Endometrial microvascular endothelial cells (primary cell): Measurements from ENCODE around the gene SLC9A9. TPM values are rescaled to one million over a fixed set of nuclear protein-coding genes. Genes with fewer than 3 reads are reported as not detected.
"Not testable (repeated sequence)": the region's sequence is repeated elsewhere in the genome, so short reads cannot be mapped to it uniquely, and the experiment has no call there.

ENCODE experiments used
- in situ Hi-C: cut with HindIII; loops from 2 replicates; pipeline ENCODE4 v1.10.0; 2017; ENCODE audit warnings: low sequenced_read_pairs, low pct_unique_long_range_greater_than_20kb; ENCODE audit errors: inconsistent ontology term
- total RNA-seq: library from RNA; depleted of rRNA; stranded (reverse); fragments of >200 nt; gene quantifications from one replicate; pipeline ENCODE4 v1.2.3, GENCODE V29; 2015; ENCODE audit errors: inconsistent ontology term

SLC9A9 gene
- total RNA-seq, 1 donor from 2014 or later: 2.3 TPM

DNA sequence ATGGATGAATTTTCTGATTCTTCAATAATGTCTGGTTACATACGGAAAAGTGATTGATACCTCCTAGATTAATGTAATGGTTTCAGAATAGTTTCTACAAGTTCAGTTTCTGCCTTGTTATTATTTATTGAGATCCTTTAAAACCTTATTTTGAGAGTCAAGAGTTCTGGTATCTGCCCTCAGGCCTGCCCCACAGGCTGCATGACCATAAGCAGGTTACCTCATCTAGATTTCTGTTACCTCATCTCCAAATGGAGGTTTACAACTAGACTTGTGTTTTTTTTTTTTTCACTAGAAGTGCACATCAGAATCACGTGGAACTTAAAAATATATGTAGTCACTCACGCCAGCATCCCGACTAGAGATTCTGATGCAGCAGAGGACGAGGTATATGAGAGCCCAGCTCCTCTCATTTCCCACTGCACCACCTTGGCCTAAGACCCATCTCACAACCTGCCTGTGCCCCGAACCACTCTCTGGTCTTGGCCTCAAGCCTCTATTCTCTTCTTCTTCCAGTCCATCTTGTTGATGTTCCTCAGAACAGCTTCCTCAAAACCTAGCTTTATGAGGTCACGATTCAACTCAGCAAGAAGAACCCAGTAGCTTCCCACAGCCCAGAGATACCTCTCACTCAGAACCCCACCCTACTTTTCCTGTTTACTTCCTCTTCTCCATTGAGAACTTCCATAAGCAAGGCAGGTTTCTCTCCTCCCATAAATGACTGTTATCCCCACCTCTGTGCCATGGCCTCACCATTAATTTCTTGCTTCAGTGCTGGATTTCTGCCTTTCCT is 375.3 kb downstream of the SLC9A9 start:
- in situ Hi-C loops: no loop called here

DNA sequence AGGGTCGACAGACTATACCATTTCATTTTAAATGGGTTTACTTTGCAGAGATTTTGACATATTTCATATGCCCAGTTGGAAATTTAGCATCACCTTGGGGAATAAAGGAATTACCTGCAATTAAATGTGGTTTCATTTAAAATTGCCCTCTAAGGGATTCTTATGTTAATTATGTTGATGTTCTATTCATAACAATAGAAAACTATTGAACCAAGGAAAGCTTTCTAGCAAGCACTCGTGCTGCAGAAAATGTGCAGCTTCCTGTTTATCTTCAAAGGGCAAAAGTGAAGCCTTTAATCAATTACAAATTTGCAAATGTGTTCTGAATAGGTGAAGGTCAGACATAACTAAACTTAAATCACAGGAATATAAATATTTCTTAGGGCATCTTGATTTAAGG is 376.6 kb downstream of the SLC9A9 start:
- in situ Hi-C loops: no loop called here

- in situ Hi-C loops: no loop called here
These were observed 379.1 kb downstream of the SLC9A9 start for GRCh38 chr3:143469159-143469558.

DNA sequence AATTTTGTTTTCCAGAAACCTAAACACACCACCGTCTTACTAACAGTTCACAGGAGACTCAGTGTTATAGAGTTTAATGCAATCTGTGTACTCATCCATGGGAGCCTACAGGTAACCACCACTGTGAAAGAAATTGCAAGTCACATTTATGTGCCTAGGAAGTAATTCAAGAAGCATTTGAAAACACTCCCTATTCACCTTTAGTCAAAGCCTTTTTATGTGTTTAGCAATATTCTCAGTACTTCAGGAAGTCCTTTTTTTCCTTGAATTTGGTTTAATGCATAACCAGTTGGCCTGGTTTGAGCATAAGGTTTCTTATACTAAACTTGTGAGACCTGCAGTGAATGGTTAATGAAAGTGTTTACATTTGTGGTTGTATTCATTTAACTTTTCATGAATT is 382.6 kb downstream of the SLC9A9 start:
- in situ Hi-C loops: no loop called here

DNA sequence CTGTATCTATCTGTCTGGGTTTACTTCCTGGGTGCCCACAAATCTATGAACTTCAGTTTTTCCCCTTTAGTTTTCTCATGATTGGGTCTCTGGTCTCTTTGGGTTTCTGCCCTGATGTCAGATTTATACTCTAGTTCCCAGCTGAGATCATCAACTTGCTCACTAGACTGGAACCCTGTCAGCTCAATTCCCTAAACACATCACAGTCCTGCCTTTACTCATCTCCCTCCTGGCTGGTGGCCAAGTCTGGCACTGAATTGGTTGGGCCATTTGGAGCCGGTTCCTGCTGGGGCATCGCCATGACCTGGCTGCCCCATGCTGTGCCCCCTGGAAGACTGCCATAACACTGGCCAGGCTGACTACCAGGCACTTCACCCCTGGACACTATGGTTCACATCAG is 383.4 kb downstream of the SLC9A9 start:
- in situ Hi-C loops: no loop called here

DNA sequence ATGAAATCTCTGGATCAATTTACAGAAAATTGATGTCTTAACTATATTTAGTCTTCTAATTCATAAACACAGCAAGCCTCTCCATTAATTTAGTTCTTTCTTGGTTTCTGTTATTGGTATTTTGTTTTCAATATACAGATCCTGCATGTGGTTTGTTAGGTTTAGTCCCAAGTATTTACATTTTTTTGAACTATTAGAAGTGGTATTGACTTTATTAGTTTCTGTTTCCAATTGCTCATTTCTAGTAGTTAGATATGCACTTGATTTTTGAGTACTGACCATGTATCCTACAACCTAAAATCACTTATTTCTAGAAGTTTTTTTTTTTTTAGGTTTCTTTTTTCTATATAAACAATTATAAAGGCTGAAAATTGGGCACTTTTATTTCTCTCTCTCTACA is 392.8 kb downstream of the SLC9A9 start:
- in situ Hi-C loops: no loop called here

- in situ Hi-C loops: no loop called here
These were observed 397.6 kb downstream of the SLC9A9 start for GRCh38 chr3:143450632-143451031.

DNA sequence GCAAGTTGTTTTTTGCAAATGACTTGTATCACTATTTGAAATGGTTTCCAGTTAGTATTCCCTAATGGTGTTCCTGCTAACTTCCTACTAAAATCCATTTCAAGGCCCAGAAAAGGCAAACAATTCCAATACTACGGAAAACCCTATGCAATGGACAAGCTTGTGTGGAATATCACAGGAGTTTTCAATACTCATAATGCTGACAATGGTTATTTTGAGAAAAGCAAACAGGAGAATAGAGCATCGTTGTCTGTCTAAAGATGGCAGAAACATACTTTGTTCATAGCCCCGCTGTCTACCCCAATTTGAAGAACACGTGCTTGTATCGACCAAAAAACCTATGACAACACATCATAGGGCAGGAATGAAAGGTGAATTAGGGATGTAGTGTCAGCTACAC is 400.8 kb downstream of the SLC9A9 start:
- in situ Hi-C loops: no loop called here

GRCh38 chr3:143445118-143445517 is 403.1 kb downstream of the SLC9A9 start:
- in situ Hi-C loops: no loop called here

- in situ Hi-C loops: no loop called here
These were observed 404.4 kb downstream of the SLC9A9 start for GRCh38 chr3:143443851-143444331.

GRCh38 chr3:143442814-143443447 is 405.3 kb downstream of the SLC9A9 start:
- in situ Hi-C loops: no loop called here

DNA sequence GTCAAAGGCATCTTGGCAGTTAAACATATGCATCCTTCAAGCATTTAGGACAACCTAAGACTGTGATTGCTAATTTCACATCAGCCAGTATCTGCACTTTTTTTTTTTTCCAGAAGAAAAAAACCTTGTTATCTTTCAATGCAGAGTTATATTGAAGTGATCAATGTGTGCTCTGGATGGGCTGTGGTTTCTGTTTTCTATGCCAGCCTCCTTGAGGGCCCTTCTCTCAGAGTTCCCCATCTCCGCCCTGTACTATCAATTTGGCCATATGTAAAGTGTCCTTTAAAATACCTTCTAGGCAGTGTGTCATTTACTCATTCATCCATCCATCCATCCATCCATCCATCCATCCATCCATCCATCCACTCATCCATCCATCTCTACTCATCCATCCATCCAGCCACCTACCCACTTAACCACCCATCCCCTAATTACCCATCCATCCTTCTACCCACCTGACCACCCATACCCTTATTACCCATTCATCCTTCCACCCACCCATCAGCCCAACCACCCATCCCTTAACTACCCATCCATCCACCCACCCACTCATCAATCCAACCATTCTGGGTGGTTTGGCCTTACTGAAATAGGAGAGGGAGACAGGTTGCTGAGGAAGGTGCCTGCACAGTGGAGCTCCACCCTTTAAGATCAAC is 406.6 kb downstream of the SLC9A9 start:
- in situ Hi-C loops: no loop called here

DNA sequence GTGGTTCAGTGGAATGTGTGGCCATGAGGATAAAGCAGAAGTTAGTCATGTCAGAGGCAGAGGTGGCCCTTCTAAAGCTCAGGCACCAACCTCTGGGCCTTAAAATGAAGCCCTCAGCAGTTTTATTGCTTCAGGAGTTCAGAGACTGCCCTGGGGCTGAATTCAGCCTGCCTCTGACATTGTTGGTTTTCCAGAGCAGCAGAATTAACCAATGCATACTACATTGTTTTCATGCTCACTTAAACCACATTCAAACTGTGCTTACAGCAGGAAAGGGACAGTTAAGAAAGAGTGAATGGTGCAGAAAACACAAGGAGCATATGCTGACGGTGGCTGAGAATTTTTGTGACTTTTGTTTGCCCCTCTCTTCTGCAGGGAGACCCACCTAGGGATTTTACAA is 408.5 kb downstream of the SLC9A9 start:
- in situ Hi-C loops: no loop called here

DNA sequence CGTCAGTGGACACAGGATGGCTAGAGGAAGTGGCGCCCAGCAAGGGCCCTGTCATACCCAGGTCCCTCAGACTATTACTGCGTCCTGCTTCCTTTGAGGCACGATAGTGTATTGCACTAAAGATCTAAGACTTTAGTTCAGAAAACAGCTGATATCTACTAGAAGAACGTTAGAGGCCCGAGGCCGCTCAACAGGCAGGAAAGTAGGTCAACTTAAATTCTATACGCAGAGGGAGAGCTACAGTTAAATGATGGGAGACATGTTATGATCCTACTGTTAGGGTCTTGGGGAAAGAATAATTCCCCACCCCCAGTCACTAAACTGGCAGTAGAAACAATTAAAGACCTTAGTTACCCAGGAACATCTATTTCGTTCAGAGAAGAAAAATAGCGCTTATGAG is 410.9 kb downstream of the SLC9A9 start:
- in situ Hi-C loops: no loop called here

DNA sequence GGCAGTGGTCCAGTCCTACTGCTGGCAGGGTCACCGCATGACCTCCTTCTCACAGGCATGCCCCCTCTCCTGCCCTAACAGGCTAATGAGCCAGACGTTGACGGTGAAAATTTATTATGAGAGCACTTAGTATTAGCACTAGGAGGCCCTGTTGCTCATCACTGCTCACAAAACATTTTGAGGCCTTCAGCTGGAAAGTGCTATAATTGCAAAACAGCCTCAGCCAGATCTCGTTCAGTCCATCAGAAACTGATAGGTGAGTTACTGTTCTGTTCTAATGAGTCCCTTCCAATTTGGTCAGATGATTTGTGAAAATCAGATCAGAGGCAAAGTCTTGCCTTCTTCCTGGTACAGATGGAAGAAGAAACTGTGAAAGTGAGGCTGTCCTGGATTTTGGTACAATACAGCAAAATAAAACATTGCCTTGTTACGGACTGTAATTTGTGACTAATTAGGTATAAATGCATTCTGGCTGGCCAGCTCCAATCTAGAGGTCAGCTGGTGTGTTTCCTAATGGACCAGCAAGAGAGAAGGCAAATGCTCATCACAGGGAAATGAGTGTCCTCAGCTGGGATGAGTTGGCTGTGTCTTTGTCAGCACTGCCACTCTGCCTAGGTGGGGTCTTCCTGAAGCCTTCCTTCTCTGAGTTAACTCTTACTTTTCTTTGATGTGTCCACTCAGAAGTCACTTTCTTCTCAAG is 411.9 kb downstream of the SLC9A9 start:
- in situ Hi-C loops: no loop called here

GRCh38 chr3:143433787-143434378 is 414.4 kb downstream of the SLC9A9 start:
- in situ Hi-C loops: no loop called here

DNA sequence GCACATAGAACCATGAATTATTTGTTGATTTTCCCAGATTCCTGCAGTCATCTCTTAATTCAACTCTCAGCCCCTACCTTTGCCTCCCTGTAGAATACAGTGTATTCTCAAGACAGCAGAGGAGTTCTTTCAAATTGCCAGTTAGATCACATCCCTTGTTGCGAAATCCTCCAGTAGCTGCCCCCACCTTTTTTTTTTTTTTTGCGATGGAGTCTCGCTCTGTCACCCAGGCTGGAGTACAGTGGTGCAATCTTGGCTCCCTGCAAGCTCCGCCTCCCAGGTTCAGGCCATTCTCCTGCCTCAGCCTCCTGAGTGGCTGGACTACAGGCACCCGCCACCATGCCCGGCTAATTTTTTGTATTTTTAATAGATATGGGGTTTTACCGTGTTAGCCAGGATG is 417.0 kb downstream of the SLC9A9 start:
- in situ Hi-C loops: not testable (repeated sequence)

GRCh38 chr3:143430568-143430967 is 417.7 kb downstream of the SLC9A9 start:
- in situ Hi-C loops: no loop called here
